DND-41 (cell line): ENCODE measurements around the gene SCN2A.

ENCODE experiments used
- CTCF ChIP-seq: IDR thresholded peaks from 2 replicates; pipeline ENCODE4 v1.5.1; 2012; ENCODE audit warnings: borderline replicate concordance, low read length, moderate library complexity, mild to moderate bottlenecking; ENCODE audit not compliant: poor library complexity, severe bottlenecking; ENCODE audit errors: extremely low read depth
- EZH2 ChIP-seq: IDR thresholded peaks from 3 replicates; pipeline ENCODE4 v1.6.1; 2012; ENCODE audit warnings: borderline replicate concordance, low read depth, mild to moderate bottlenecking, moderate library complexity, low read length, inconsistent platforms; ENCODE audit not compliant: severe bottlenecking

- TF ChIP-seq CTCF (no peak), EZH2 (no peak)
These were observed 2.2 kb upstream of the SCN2A start for GRCh38 chr2:165237056-165237455.
